AG04449 (cell line): Measurements from ENCODE around the gene THAP3.

Source experiments
- CTCF ChIA-PET: fragments of 350-600 bp; formaldehyde crosslinking; extraction: SDS; loops from one replicate; lab custom pipeline; 2021; ENCODE audit warnings: antibody characterized with exemption; lab: Yijun Ruan, JAX
- POLR2A ChIA-PET: fragments of 400-600, 350-600 bp; formaldehyde crosslinking; extraction: SDS; loops from one replicate; lab custom pipeline; 2020; ENCODE audit warnings: antibody characterized with exemption, inconsistent platforms; lab: Yijun Ruan, JAX
- DNase-seq: peaks from one replicate; pipeline ENCODE4 v3.0.0-alpha.2; 2010; ENCODE audit warnings: low read depth, low spot score
- H3K4me3 ChIP-seq: 2 replicates; pipeline ENCODE4 v1.5.1; 2011; ENCODE audit warnings: low read depth, mild to moderate bottlenecking, control low read depth, low read length
- CTCF ChIP-seq: IDR thresholded peaks from one replicate; pipeline ENCODE4 v1.5.1; 2011; ENCODE audit warnings: mild to moderate bottlenecking, moderate library complexity, low read length, control low read depth, inconsistent platforms; ENCODE audit not compliant: insufficient read depth; ENCODE audit errors: missing control alignments

THAP3 gene

GRCh38 chr1:6651909-6652308 is 27.2 kb downstream of the THAP3 start:
- H3K4me3 ChIP-seq, result no peak overlapping the region
- no peak for DNase-seq
- TF ChIP-seq CTCF, result no peak
- ChIA-PET POLR2A (no interaction called here), CTCF (interaction anchor here (1.0 to 2.2 kb wide), 5 partner anchors 9 to 162 kb away, joined by 3 to 9 read pairs (median 5); no protein-coding TSS in a partner anchor)

- TF ChIP-seq CTCF, result no peak
- ChIA-PET CTCF (interaction anchor here (1.0 to 2.2 kb wide), 3 partner anchors 10 to 65 kb away, joined by 3 to 7 read pairs (median 3); no protein-coding TSS in a partner anchor), POLR2A (no interaction called here)
- no peak for DNase-seq
- H3K4me3 ChIP-seq, result no peak overlapping the region
Measured at GRCh38 chr1:6652986-6653385, 28.3 kb downstream of the THAP3 start.

GRCh38 chr1:6653436-6654290 is 29.0 kb downstream of the THAP3 start:
- no peak for DNase-seq
- ChIA-PET POLR2A (no interaction called here), CTCF (interaction anchor here (0.8 to 5.4 kb wide), 8 partner anchors 7 to 215 kb away, joined by 3 to 49 read pairs (median 6); partner anchors contain the start of genes NOL9, PLEKHG5 and TAS1R1)
- no peak overlapping the region for H3K4me3 ChIP-seq
- TF ChIP-seq CTCF, result no peak

GRCh38 chr1:6657138-6657537 is 32.5 kb downstream of the THAP3 start:
- ChIA-PET CTCF (interaction anchor here (1.5 to 5.4 kb wide), 2 partner anchors 10 to 16 kb away, joined by 4 to 49 read pairs; no protein-coding TSS in a partner anchor), POLR2A (no interaction called here)
- DNase-seq, result no peak
- no peak for TF ChIP-seq CTCF
- H3K4me3 ChIP-seq, result no peak overlapping the region

GRCh38 chr1:6658359-6659060 is 33.8 kb downstream of the THAP3 start:
- POLR2A ChIA-PET, result no interaction called here
- no peak for TF ChIP-seq CTCF
- CTCF ChIA-PET, result interaction anchor here (0.7 to 5.4 kb wide), 6 partner anchors 11 to 169 kb away, joined by 3 to 49 read pairs (median 3); partner anchors contain the start of gene TAS1R1

More at GRCh38 chr1:6658359-6659060, 33.8 kb downstream of the THAP3 start:
- no peak for DNase-seq
- no peak overlapping the region for H3K4me3 ChIP-seq
